ENCODE data around the gene DKC1.

DKC1 gene

DNA sequence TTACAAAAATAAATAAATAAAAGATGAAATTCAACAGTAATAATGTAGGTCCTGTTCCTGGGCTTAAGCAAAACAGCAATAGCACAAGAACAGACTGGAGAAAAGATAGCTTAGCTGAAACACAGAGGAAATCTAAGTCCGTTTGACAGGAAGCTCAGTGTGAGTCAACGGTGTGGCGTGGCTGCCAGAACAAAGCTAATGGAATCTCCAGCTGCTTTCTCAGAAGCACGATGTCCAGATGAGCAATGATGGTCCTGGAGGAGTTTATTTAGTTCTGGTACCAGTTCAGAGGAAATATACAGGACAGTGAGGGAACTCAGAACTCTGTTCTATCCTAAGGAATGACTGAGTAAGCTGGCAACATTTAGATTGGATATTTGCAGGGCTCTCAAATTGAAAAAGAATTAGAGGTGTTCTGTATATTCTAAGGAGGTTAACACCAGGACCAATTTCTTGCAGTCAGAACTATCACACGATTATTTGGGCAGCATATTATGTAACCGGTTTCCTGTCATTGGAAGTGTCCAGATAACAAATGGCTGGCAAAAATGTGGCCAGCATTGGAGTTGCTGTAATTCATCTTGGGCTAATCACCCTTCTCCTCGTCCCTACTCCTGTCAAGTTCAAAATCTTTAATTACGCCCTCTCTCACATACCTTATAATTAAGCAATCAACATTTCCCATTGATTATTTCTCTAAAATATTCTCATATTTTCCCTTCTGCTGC is 24.5 kb upstream of the DKC1 start:
- DNase-seq = no peak

DNA sequence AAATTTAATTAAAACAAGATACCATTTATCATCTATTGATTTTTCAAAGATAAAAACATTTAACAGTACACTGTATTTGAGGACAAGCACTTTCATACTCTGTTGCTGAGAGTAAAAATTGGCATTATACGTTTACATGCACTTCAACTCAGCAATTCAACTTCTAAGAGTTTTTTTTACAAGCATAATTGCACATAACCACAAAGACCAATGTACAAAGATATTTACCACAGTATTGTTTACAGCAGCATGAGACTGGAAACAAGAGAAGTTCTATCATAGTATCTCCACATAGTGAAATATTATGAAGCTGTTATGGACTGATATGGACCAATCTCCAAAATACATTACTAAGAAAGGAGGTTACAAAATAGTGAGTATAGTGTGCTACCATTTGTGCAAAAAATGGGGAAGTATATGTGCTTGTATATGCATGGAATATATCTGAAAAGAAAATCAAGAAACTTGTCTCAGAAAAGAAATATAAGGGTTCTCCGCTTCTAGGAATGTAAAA is 22.7 kb upstream of the DKC1 start:
- no peak for DNase-seq

- DNase-seq = no peak
These were observed 20.1 kb upstream of the DKC1 start for GRCh38 chrX:154742613-154743012.

DNA sequence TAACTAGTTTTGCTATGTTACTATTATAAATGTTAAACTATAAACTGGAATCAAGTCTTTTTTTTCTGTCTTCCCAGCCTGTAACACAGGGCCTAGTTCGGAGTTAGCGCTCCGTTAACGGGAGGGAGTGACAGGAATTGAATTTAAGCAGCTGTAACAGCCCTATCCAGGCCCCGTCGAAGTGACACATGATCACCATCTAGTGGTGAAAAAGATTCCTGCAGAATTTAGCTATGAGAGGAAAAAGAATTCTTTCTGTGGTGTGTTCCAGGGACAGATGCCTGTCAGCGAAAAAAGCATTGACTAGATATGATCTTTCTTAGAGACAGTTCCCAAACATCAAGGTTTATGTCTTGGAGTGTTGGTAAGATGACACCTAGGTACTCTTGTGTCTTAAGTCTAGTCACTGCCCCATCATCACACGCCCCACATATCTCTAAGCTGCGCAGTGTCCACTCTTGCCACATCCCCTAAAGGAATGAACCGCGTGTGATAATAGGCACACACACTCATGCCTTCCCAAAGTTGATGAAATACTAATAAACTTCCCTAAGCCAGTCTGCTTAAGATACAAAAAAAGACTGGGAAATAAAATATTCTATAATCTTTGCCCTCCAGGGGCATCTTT is 13.8 kb upstream of the DKC1 start:
- DNase-seq = no peak

DNA sequence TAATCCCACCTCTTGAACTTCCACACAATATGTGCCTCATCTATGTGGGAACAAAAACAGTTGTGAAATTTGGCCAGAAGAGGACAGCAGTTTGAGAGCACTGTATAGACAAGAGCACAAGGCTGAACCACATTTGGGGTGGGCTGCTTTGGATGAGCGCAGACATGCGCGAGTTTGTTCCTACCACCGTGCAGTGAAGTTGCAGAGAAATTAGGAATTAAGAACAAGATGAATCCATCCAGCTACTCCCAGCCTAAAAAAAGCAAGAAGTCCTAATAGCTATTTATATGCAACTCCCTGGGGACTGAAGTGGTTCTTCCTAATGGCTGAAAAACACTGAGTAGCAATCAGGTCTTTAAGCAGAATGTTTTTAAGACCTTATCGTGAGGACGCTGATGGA is 12.8 kb upstream of the DKC1 start:
- DNase-seq = no peak

DNA sequence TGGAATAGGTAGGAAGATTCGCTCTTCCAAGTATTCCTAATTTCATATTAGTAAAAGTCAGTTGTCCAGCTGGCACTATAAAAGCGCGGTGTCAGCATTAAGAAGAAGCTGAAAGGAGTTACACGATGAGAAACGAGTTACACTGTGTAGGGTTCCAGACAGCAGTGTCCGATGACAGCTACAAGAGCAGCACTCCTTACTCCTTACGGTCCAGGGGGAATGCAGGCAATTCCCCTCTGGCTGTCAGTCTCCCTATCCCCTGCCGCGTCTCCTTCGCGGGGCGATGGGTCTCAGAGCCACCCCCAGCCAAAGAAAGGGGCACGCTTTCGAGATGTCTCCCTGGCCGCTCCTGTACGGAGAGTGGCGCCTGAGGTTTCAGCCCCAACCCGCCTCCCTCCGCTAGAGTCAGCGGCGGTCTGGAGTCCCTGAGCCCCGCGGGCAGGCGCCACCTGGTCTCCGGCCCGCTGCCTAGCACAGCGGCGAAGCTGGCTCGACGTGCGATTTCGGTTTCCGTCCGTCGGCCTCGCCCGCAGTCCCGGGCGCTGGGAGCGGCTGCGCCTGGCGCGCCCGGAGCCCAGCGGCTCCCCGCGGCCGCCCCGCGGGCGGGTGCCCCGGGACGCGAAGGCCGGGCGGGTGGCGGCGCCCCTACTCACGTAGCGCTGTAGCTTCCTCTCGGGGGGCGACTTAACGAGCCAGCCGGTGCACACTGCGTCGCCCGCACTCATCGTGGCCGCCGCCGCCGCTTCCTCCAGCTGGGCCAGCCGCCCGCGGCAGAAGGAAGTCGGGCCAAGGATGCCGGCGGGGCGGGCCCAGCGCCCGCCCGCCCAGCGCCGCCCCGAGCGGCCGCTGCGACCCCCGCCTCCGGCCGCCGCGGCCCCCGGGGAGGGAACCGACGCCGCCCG is 12.1 kb upstream of the DKC1 start, which contains the start of gene GAB3:
GAB3 (minus strand) TSS at position 777 of the 902 bp plus-strand sequence; CDS start at position 725, 52 bp downstream.
- no peak for DNase-seq

- DNase-seq = no peak
These were observed 11.4 kb upstream of the DKC1 start for GRCh38 chrX:154751203-154751668.

- no peak for DNase-seq
These were observed 10.9 kb upstream of the DKC1 start for GRCh38 chrX:154751669-154752271.

DNA sequence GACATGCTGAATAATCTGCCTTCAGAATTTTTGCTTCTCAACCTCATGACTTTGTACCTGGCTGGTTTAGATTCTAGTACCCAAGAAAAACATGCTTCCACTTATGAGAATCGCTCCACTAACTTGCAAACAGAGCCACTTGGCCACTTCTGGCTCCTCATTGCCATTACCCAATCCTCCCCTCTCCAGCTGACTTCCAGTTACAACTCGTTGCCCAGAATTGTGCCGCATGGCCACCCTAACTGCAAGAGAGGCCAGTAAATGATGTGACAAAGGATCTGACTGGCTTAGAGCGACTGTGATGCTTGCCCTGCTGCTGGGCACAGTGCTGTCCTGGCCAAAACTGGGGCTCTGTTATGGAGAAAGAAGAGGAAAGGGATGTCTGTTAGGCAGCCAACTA is 4.0 kb upstream of the DKC1 start:
- no peak for DNase-seq

GRCh38 chrX:154761977-154762536 is 607 bp upstream of the DKC1 start:
- DNase-seq = no peak

- DNase-seq = no peak
These were observed 12.0 kb downstream of the DKC1 start for GRCh38 chrX:154774622-154775021.

DNA sequence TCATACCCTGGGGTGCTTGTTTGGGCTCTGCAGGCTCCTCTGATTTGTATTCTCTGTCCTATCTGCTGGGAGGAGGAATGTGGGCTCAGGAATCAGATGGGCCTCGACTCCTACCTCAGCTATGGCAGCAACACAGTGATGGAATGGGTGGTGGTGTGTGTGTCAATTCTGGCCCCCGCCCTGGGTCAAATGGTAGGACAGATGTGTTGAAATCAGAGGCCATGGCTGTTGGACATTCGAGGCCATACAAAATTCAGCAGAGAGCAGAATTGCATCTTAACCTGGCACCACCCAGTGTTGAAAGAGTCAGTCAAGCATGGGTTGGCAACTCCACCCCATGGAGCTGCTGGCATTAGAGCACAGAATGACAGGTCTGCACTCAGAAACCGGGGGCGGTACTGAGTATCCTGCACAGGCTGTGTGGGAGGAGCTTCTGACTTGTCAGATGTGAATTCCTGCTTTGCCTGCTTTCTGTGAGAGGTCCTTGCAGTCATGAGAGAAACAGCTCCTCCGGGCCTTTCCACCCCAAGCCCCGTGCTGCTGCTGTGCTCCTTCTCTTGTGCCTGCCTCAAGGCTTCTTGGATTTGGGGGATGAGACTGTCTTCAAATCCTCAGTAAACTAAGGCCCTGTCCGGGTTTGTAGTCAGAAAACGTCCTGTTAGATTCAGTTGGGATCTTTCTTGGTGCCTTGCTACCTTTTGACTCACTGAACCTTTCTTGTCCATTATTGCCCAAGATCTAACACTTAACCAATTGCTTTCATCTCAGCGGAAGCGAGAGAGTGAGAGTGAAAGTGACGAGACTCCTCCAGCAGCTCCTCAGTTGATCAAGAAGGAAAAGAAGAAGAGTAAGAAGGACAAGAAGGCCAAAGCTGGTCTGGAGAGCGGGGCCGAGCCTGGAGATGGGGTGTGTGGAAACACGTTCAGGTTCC is 13.0 kb downstream of the DKC1 start:
- DNase-seq = no peak

- DNase-seq = no peak
These were observed 14.1 kb downstream of the DKC1 start for GRCh38 chrX:154776753-154777152.

DNA sequence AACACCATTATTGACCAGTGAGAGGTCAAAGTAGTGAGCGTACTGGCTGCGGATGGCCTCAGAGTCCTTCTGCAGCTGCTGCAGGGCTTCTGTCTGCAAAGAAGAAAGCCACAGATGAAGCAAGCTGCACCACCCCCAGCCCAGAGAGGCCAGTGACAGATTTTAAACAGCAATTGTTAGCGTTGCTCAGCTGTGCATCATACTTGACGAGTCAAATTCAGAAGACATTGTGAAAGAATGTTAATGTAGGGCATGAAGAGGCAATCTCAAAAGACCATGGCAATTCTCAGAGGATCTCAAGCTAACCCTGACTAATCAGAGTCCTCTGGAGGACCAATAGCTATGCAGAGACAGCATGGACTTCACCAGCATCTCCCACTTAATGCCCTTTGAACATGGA is 16.6 kb downstream of the DKC1 start:
- DNase-seq = no peak

DNA sequence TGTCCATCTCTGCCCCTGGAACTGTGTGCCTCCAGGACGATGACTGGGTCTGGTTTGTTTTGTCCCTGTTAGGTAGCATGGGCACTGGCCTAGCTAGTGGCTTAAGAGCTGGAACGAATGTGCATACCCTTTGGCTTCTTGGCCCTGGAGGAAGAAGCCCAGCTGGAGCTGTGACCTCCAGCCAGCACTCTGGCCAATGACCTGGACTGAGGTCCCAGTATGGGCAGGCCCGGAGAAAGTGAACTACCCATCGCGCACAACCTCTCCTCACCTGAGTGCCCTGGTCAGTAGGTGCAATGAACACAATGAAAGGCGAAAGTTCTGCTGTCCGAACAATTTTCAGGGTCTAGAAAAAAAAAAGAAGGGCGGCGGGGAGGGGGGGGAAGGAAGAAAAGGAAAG is 18.3 kb downstream of the DKC1 start:
- DNase-seq = no peak

DNA sequence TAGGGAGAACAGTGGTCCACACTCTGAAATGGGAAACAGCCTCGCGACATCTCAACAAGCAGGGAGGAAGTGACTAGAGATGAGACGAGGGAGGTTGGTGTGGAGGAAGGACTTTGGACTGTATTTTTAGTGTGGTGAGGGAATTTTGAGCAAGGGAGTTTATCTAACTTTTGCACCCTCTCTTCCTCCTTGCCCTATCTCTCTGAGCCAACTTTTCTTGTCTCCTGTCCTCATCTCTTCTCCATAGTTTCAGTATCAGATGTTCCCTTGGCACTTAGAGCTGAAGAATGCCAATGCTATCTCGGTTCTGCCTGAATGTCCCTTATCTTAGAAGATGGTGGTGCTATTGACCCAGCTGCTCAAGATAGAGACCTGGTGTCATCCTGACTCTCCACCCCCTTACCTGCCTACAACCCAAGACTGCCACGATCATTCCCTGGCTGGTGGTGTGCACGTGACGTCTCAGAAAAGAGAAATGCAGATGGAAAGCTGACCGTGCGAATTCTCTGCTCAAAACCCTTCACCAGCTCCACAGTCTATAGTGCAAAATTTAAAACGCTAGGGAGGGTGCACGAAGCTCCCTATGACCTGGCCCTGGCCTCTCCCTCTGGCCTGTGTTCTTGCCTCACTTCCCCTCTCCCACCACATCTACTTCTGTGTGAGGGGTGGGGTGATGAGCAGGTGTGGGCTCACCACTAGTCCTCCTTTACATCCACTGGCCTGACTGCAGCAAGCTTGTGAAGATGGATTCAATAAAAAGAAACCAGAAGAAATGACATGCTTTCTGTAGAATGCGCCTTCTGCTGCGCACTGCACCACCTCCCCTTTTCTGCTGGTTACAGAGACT is 21.7 kb downstream of the DKC1 start:
- DNase-seq = no peak

DNA sequence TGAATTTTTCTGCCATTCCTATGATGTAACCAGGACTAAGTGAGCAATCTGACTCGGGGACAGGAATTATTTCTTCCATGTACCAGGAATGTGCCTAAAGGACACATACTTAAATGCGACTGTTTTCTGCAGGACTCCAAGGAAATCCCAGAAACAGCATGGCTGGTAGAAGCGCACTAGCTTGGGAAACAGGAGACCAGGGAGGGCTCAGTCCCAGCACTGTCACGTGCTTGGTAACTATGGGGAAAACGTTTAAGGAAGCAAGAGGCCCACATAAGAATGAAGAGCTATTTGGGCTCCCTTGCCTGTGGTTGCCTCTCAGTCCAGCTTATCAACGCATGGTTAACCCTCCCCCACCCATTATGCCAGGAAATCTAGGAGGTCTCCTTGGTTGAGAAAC is 23.1 kb downstream of the DKC1 start:
- no peak for DNase-seq

GRCh38 chrX:154791467-154791866 is 28.8 kb downstream of the DKC1 start:
- no peak for DNase-seq

DNA sequence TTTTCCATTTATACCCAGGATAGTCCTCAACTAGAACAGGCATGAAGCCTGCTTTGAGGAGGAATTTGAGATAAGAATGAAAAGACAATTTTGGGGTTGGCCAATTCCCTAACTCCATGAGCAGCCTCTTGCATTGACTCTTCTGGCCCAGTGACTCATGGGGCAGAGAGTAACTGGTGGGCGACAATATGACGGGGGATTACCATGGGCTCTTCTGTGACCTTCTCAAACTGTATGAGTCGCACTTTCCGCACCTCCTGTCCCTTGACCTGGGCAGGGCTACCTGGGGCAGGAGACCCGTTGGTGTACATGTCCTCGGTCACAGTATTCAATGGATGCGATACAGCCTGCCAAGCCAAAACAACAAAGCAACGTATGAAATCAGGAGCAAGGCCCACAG is 29.3 kb downstream of the DKC1 start:
- DNase-seq = no peak

DNA sequence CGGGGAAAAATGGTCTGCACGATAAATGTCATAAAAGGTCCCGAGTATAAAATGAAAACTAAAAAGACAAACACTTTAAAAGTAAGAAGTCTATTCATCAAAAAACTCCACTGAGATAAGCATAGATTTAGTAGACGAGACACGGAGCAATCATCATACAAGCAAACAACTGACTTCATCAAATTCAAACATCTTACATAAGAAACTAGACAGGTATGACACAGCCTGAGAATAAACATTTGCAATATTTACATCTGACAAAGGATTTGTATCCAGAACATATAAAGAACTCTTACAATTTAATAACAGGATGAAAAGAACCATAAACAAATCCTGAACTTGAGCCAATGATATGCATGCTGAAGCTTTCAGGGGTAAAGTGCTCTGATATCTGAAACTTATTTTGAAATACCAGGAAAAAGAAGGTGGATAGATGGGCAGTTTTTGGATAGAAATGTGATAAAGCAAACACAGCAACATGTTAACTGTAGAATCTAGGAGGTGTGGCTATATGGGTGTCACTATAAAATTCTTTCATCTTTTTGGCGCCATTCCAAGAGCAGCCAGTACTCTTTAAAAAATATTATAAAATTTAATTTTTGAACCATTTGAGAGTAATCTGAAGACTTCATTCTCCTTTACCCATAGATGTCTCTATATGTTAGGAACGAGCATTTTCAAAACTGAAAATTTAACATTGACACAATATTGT is 30.6 kb downstream of the DKC1 start:
- DNase-seq = no peak

All from NCI-H1417 treated with DMSO at 0.1 percent for 48 hours (cell line).